Measurements from ENCODE around the gene RPS18.

- TF ChIP-seq POLR2AphosphoS5 (IDR thresholded peaks at IDR 0.05; ENCODE audit: low read depth, low read length): peak; percentile 98
- TF ChIP-seq, protein P1, sequence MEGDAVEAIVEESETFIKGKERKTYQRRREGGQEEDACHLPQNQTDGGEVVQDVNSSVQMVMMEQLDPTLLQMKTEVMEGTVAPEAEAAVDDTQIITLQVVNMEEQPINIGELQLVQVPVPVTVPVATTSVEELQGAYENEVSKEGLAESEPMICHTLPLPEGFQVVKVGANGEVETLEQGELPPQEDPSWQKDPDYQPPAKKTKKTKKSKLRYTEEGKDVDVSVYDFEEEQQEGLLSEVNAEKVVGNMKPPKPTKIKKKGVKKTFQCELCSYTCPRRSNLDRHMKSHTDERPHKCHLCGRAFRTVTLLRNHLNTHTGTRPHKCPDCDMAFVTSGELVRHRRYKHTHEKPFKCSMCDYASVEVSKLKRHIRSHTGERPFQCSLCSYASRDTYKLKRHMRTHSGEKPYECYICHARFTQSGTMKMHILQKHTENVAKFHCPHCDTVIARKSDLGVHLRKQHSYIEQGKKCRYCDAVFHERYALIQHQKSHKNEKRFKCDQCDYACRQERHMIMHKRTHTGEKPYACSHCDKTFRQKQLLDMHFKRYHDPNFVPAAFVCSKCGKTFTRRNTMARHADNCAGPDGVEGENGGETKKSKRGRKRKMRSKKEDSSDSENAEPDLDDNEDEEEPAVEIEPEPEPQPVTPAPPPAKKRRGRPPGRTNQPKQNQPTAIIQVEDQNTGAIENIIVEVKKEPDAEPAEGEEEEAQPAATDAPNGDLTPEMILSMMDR (IDR thresholded peaks at IDR 0.05): peak; percentile 81
- no peak; the same call in 1 of the 2 replicates for TF ChIP-seq GATA2 (CRISPR knock-in tag; IDR thresholded peaks at IDR 0.05)
Observed at GRCh38 chr6:33299237-33299944, 27.5 kb downstream of the RPS18 start.
